G401 (cell line): ENCODE results near the gene CUL9. TPM values are rescaled to one million over a fixed set of nuclear protein-coding genes. Genes with fewer than 3 reads are reported as not detected.
"Not testable (repeated sequence)": the region's sequence is repeated elsewhere in the genome, so short reads cannot be mapped to it uniquely, and the experiment has no call there.

ENCODE experiments used
- DNase-seq: peaks from one replicate; pipeline ENCODE4 v3.0.0-alpha.2; 2015; ENCODE audit warnings: low spot score
- in situ Hi-C: cut with HindIII; loops from 2 replicates; pipeline ENCODE4 v1.10.0; 2016; ENCODE audit warnings: low sequenced_read_pairs, mixed read lengths
- total RNA-seq: library from RNA; depleted of rRNA; stranded (reverse); fragments of >200 nt; shearing (Covaris generic); gene quantifications from 2 replicates; pipeline ENCODE4 v1.2.3, GENCODE V29; 2014; rRNA removed

Gene CUL9
- 0.98 and 8.9 TPM in 2 replicates for total RNA-seq

DNA sequence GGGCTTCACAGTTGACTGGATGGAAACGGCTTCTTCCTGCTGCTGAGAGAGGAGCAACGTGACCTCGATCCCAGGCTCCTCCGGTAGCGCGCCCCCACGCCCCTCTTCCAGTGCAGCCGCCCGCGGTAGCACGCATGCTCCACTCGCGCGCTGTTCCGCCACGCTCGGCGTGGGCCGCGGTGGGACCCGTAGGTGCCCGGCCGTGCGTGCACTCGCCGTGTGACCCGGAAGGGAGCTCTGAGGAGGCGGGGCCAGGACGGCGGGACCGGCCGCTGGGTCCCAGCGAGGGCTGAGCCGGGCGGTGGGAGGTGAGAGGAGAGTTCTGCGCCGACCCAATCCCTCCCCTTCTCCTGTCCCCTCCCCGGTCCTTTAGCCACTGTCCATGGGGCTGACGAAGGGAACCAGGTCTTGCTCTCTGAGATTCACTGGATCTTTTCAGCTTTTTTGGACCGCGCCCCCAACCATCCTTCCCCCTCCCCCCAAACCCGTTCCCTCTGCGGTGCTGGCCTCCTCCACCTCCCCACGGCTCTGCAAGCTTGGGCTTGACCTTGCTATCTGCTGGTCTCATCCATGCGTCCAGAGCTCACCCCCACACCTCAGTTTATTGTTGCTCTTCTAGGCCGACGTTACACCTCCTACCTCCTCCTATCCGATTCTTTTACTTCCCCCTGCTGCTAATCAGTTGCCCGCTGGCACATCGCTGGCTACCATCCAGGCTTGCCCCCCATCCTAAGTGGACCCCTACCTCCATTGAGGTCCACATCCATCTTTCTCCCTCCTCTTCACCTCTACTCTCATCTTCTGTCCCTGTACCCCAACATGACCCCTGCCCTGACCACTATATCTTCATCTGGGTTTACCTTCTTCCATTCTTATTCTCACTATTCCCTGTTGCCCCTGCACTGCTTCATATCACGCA, at the start of gene CUL9:
Gene CUL9 (plus strand): TSS at position 255 of the 919 bp plus-strand sequence. CDS start 2,115 bp downstream, outside the sequence.
- peak; percentile 81 for DNase-seq
- in situ Hi-C loops = no loop called here

DNA sequence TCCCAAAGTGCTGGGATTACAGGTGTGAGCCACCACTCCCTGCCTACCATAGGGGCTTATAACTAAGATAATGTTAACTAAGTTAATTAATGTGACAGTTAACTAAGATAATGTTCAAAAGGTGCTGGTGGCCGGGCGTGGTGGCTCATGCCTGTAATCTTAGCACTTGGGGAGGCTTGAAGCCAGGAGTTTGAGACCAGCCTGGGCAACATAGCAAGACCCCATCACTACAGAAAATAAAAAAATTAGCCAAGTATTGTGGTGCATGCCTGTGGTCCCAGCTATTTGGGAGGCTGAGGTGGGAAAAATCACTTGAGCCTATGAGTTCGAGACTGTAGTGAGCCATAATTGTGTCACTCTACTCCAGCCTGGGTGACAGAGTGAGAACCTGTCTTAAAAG, 43.7 kb upstream of the CUL9 start:
- no peak for DNase-seq
- in situ Hi-C loops = no loop called here

DNA sequence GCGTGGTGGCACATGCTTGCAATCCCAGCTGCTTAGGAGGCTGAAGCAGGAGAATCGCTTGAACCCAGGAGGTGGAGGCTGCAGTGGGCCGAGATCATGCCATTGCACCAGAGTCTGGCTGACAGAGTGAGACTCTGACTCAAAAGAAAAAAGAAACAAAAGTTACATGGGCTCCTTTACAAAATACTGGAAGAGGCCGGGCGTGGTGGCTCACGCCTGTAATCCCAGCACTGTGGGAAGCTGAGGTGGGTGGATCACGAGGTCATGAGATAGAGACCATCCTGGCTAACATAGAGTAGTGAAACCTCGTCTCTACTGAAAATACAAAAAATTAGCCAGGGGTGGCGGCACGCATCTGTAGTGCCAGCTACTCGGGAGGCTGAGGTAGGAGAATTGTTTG, 42.0 kb upstream of the CUL9 start:
- DNase-seq, in situ Hi-C loops: not testable (repeated sequence)

DNA sequence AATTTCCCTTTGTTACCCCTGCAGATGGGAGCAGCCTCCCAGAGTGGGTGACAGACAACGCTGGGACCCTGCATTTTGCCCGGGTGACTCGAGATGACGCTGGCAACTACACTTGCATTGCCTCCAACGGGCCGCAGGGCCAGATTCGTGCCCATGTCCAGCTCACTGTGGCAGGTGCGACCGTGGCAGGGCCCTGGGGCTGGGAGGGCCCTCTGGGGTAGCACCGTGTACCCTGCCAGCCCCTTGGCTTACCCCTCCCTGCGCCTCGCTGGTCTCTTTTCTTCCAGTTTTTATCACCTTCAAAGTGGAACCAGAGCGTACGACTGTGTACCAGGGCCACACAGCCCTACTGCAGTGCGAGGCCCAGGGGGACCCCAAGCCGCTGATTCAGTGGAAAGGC, 40.4 kb upstream of the CUL9 start:
- in situ Hi-C loops = no loop called here
- DNase-seq = no peak

DNA sequence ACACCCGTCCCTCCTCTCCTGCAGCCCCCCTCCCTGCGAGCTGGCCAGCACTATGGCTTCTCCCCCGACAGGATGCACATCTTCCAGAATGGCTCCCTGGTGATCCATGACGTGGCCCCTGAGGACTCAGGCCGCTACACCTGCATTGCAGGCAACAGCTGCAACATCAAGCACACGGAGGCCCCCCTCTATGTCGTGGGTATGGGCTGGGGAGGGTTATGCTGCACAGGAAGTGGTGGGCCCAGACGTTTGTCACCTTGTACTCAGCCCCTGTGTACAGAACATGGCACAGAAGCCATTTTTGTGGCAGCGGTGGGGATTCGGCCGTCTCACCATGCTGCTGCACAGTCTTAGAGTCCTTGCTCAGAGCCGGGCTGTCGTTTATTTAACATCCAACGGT, 39.9 kb upstream of the CUL9 start:
- in situ Hi-C loops = no loop called here
- no peak for DNase-seq

DNA sequence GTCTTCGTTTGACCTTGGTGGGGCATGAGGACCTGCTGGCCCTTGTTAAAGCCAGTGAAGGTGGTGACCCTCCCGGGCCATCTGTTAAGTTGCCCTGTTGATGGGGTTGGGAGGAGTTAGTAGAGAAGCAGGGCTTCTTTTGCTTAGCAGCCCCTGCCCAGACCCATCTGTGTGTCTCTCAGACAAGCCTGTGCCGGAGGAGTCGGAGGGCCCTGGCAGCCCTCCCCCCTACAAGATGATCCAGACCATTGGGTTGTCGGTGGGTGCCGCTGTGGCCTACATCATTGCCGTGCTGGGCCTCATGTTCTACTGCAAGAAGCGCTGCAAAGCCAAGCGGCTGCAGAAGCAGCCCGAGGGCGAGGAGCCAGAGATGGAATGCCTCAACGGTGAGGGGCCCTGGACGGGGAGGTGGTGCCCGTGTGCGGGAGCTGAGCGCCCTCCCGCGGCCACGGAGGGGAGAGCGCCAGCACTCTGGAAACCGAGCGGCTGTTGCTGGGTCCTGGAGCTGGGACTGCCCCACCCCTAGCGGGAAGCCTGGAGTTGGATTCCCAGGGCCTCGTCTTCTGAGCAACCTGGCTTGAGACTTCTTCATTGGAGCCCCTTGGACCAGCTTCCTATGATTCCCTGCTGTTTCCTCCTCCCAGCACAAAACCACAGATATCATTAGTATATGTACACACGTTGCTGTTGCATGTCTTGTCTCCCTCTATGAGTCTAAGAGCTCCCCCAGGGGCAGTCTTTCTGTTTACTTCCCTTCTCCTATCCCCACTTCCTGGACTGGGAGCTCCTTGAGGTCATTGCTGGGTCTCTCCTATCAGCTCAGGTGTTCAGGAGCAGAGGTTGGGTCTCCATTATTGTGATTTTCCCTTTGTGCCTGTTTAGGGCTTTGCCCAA, 38.5 kb upstream of the CUL9 start:
- DNase-seq = peak; percentile 94
- in situ Hi-C loops = no loop called here

DNA sequence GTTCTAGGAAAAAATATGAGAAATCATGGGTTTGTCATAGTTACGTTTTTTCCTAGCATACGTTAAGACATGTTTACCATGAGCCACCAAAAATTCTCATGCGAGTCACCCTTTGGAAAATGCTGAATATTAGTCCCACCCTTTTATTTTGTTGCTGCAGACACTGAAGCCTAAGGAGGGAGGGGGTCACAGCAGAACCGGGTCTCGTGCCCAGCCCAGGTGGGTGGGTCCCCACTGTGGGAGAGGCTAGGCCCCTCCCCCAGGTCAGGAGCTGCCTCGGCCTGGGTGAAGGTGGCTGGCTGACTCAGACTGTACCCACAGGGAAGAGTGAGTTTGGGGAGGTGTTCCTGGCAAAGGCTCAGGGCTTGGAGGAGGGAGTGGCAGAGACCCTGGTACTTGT, 37.1 kb upstream of the CUL9 start:
- in situ Hi-C loops = no loop called here
- DNase-seq = no peak

DNA sequence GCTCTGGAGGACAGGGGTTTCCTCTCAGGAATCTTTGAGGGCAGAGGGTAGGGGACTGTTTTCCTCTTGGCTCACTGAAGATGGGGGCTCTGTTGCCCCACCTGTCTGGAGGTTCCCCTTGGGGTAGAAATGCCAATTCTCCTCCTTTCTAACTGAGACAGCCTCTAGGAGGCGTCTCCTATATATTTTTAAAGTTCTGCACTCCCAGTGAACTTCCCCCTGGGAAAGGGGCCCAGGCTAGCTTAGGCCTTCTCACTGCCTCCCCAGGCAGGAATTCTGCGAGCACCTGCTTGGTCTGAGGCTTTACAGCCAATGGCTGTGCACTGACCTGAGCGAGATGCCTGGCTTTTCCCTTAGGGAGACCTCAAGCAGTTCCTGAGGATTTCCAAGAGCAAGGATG, 35.7 kb upstream of the CUL9 start:
- in situ Hi-C loops = no loop called here
- no peak for DNase-seq

DNA sequence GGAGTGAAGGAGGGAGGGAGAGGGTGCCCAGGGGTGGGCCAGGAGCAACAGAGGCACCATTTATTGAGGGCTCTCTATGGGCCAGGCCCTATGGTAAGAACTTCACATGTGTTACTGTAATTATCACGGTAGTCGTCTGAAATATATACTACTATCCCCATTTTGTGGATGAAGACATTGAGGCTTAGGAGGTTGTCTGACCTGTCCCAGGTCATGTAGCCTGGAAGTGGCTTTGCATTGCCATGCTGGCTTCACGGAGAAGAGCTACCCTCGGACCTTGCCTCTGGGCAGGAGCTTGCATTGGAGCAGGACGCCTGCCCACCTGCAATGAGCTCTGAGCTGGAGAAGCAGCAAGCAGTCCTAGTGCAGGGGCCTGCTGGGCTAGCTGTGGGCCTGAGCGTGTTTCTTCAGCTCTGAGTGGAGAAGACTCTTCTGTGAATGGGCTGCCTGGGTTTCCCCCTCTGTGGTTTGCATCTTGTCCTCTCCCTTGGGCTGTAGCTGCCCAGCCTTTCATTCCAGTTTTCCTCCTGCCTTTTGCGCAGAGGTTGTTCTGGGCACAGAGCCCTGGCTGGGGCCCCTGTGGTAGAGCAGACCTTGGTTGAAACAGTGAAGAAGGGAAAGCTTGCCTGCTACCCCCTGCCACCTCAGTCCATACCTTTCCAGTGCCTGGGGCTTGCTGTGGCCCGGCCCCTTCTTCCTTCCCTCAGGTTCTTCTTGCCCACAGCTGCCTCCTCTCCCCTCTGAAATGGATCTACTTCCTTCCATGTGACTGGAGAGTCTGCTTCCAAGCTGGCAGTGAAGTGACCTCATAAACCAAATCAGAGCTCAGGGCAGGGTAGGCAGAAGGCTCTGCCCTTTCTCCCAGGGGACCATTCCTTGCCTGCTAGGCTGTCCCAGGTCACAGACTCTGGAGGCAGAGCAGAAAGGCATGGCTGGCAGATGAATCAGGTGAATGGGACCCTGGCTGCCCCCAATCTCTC, 35.0 kb upstream of the CUL9 start:
- DNase-seq = no peak
- in situ Hi-C loops = no loop called here

DNA sequence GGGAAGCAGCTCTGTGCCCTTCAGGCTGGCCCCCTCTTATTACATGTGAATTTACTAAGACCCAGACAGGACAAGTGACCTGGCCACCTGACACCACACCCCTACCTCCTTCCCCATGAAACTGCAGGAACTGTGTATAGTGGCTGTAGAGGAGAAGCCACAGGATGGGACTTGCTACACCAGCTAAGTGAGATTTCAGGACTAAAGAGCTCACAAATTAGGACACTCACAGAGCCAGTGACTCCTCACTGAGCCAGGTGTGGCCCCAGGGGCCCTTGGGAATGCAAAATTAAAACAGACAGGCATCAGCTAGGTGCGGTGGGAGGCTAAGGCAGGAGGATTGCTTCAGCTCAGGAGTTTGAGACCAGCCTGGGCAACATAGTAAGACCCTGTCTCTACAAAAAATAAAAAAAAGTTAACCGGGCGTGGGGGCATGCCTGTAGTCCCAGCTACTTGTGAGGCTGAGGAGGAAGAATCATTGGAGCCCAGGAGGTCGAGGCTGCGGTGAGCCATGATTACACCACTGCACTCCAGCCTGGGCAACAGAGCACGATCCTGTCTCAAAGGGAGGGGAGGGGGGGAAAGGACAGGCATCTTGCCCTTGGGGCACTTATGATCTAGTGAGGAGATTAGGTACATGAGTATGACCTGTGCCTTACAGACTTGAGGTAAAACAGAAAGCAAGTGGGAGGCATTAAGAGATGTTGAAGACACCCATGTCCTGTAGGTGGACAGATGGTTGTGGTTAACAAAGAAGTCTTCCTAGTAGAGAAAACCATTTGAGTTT, 34.1 kb upstream of the CUL9 start:
- no peak for DNase-seq
- in situ Hi-C loops = no loop called here

DNA sequence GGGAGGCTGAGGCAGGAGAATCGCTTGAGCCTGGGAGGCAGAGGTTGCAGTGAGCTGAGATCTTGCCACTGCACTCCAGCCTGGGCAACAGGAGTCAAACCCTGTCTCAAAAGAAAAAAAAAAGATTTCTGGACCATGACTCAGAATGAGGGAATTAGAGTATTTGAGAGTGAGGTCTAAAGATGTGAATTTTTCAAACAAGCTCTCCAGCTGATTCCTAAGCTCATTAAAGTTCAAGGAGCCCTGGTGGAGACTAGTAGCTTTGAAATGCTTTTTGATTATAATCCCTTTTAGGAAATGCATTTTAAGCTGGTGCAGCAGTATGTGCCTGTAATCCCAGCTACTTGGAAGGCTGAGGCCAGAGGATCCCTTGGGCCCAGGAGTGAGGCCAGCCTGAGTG, 32.7 kb upstream of the CUL9 start:
- DNase-seq = no peak
- in situ Hi-C loops = no loop called here

DNA sequence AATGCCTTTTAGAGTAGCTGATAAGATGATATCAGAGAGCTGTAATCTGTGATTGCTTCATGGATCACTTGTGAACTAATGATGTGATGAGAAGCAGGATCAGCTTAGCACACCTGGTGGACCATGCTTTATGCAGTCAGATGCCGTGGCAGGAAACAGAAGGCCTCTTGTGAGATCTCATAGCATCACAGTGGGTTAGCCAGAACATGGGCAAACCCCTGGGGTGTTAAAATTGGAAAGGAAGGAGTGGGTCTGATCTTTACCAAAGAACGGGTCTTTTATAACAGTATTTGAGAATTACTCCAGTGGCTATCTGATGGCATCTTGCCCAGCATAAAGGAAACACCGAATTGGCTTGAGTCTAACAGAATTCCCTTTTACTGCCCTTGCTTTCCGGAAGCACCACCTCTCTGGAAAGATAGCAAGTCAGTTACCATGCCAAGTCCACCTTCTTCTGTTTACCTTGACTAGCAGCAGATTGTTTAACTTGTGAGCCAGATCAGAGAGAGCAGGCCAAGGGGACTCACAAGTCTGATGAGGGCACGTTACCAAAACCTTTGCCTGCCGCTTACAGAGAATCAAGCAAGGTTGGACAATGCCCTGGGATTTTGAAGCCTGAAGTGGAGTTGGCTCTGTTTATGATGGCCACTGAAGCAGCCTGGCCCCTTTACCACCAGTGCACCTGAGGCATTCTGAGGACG, 31.8 kb upstream of the CUL9 start:
- peak; percentile 74 for DNase-seq
- in situ Hi-C loops = no loop called here

DNA sequence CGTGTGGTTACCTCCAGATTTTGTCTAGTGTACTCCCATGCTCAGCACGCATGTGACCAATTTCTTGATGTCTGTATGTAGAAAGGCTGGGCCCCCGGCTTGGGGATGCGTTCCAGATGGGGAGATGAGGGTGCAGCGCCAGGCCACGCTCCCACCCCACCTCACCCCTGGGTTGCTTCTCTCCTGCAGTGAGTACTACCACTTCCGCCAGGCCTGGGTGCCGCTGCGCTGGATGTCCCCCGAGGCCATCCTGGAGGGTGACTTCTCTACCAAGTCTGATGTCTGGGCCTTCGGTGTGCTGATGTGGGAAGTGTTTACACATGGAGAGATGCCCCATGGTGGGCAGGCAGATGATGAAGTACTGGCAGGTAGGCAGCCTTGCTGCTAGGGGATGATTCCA, 22.4 kb upstream of the CUL9 start:
- no peak for DNase-seq
- in situ Hi-C loops = no loop called here

DNA sequence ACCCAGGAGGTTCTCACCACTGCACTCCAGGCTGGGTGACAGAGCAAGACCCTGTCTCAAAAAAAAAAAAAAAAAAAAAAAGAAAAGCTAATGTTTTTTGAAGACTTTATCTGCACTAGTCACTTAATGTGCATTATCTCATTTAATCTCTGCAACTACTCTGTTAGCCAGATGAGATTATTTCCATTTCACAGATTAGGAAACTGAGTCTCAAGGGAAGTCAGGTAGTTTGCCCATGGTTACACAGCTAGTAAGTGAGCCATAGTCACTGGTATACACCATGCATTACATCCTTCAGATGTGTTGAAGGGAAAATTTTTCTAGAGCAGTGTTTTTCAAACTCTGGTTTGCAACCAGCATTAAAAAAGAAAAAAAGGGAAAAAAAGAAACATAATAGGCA, 18.1 kb upstream of the CUL9 start:
- in situ Hi-C loops = no loop called here

DNA sequence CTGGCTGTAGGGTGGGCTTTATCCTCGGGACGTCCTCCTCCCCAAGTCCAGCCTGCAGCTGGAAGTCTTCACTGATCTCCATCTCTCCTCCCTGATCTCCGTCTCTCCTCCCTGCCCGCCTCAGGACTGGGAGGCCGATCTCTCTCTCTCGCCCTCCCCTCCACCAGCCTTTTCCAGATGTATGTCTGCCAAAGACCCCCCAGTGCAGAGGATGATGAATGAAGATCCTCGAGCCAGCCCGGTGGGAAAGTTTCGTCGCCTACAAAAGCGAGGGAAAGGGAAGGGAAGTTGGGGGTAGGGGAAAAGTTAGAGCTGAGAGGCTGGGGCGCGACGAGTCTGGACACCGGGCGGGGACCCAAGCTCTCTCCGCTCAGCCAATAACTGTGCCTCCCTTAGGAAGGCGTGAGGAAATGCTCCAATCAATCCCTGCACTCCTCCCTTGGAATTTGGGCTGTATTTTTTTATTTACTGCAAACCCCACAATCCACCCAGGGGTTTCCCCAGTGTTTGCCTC, 11.5 kb upstream of the CUL9 start:
- in situ Hi-C loops = no loop called here

More for the DNA sequence above, 18.1 kb upstream of the CUL9 start:
- DNase-seq = no peak

DNA sequence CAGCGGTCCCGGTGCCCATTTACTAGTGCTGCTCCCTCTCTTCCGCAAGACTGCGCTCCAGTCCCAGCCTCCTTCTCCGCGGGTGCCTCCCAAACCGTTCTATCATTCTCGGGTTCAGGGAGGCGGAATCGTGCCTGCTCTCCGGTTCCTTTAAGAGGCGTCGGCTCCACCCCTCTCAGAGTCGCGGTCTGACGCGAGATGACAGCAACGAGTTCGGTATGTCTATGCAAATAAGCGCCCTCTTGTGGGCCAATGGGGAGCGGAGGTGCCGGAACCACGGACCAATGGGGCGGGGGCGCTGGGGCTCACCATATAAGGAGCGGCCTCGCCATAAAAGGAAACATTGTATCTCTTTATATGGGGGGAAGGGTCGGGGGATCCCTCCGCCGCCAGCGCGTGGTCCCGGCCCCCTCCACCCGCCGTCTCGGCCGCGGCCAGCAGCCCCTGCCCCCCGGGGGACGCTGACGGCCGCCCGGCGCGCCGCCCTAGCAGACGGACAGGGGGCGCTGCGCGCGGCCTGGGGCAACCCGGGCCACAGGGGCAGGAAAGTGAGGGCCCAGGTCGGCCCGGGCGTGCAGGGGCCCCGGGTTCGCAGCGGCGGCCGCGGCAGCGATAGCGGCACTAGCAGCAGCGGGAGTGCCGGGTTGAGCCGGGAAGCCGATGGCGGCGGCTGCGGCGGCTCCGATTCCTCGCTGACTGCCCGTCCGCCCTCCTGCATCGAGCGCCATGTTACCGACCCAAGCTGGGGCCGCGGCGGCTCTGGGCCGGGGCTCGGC, 10.9 kb upstream of the CUL9 start, which contains the start of gene SRF:
Gene SRF (plus strand): TSS at position 339 of the 776 bp plus-strand sequence. CDS start 388 bp downstream, at position 727.
- in situ Hi-C loops = no loop called here
- DNase-seq = peak; percentile 100

More for the DNA sequence above, 11.5 kb upstream of the CUL9 start:
- no peak for DNase-seq

DNA sequence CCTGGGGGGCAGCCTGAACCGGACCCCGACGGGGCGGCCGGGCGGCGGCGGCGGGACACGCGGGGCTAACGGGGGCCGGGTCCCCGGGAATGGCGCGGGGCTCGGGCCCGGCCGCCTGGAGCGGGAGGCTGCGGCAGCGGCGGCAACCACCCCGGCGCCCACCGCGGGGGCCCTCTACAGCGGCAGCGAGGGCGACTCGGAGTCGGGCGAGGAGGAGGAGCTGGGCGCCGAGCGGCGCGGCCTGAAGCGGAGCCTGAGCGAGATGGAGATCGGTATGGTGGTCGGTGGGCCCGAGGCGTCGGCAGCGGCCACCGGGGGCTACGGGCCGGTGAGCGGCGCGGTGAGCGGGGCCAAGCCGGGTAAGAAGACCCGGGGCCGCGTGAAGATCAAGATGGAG, 10.3 kb upstream of the CUL9 start:
- in situ Hi-C loops = no loop called here
- DNase-seq = no peak
